HFFc6 (cell line): Measurements from ENCODE around the gene PAK2. TPM values are rescaled to one million over a fixed set of nuclear protein-coding genes. Genes with fewer than 3 reads are reported as not detected.
"Not testable (repeated sequence)": the region's sequence is repeated elsewhere in the genome, so short reads cannot be mapped to it uniquely, and the experiment has no call there.

ENCODE experiments used
- DNase-seq: peaks from one replicate; pipeline ENCODE4 v3.0.0-alpha.2; 2018
- H3K27ac Mint-ChIP-seq: 2 replicates; pipeline ENCODE4 v1.8.0; 2020; ENCODE audit warnings: mild to moderate bottlenecking, mixed read lengths
- H3K27me3 Mint-ChIP-seq: 2 replicates; pipeline ENCODE4 v1.8.0; 2021; ENCODE audit warnings: mild to moderate bottlenecking, moderate library complexity, mixed read lengths; ENCODE audit not compliant: insufficient read depth
- H3K36me3 Mint-ChIP-seq: 2 replicates; pipeline ENCODE4 v1.8.0; 2021; ENCODE audit warnings: low read depth, mixed read lengths
- H3K4me1 Mint-ChIP-seq: 2 replicates; pipeline ENCODE4 v1.8.0; 2020; ENCODE audit warnings: low read depth, mixed read lengths
- H3K4me3 Mint-ChIP-seq: 2 replicates; pipeline ENCODE4 v1.8.0; 2020; ENCODE audit warnings: mild to moderate bottlenecking, moderate library complexity, mixed read lengths
- H3K9me3 Mint-ChIP-seq: 2 replicates; pipeline ENCODE4 v1.8.0; 2020; ENCODE audit warnings: mild to moderate bottlenecking, mixed read lengths
- total RNA-seq, 6 experiments: library from RNA; stranded (reverse); fragmentation: NEBNext Ultra II Directional; extraction: Animal tissue kit (Norgen Biotek cat#: 25700); gene quantifications; 2 replicates in 1 of 6; 3 replicates in 5 of 6; pipeline ENCODE4 v1.2.3, GENCODE V29; 2021
- TF ChIP-seq, protein P1 (sequence below): fragments of 200-600 bp; sonication (generic); IDR thresholded peaks from 2 replicates; pipeline ENCODE4 v1.5.0; 2021; ENCODE audit warnings: antibody characterized with exemption, mild to moderate bottlenecking

The PAK2 gene
- total RNA-seq, 6 experiments from 2014 or later = 63.9 to 78.0 (median 69.4) TPM

DNA sequence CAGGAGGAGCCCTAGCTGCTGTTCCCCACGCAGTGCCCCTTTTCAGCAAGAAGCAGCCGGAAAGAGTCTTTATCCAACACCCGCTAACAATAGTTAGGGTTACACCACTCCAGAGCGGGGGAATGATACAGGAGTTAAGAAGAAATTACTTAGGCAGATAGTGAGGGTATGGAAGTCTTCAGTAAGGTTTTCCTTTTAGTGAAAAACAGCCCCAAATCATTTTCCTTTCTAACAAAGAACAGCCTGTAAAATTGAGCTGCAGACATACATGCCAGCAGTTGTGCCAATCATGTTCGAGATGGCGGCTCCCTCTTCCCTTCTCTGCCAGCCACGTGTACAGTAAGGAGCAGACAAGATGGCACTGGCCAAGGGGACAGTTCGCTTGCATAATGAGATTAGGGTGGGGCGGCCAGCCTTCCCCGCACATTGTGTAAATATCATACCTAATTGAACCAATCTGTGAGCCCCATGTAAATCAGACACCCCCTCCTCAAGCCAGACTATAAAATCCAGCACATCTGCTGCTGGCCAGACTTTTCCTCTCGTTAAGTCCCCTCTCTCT lies 109.6 kb downstream of the PAK2 start:
- Mint-ChIP-seq H3K36me3 (peaks cover 6% of the 10 kb centered on the region; the same call in 1 of the 2 replicates), H3K4me1 (no peaks in the 10 kb centered on the region), H3K9me3 (peaks cover 19% of the 10 kb centered on the region), H3K27me3 (peaks cover 2% of the 10 kb centered on the region; the same call in 1 of the 2 replicates), H3K27ac (no peak overlapping the region), H3K4me3 (no peak overlapping the region)
- TF ChIP-seq, protein P1, sequence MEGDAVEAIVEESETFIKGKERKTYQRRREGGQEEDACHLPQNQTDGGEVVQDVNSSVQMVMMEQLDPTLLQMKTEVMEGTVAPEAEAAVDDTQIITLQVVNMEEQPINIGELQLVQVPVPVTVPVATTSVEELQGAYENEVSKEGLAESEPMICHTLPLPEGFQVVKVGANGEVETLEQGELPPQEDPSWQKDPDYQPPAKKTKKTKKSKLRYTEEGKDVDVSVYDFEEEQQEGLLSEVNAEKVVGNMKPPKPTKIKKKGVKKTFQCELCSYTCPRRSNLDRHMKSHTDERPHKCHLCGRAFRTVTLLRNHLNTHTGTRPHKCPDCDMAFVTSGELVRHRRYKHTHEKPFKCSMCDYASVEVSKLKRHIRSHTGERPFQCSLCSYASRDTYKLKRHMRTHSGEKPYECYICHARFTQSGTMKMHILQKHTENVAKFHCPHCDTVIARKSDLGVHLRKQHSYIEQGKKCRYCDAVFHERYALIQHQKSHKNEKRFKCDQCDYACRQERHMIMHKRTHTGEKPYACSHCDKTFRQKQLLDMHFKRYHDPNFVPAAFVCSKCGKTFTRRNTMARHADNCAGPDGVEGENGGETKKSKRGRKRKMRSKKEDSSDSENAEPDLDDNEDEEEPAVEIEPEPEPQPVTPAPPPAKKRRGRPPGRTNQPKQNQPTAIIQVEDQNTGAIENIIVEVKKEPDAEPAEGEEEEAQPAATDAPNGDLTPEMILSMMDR = no peak
- no peak for DNase-seq

DNA sequence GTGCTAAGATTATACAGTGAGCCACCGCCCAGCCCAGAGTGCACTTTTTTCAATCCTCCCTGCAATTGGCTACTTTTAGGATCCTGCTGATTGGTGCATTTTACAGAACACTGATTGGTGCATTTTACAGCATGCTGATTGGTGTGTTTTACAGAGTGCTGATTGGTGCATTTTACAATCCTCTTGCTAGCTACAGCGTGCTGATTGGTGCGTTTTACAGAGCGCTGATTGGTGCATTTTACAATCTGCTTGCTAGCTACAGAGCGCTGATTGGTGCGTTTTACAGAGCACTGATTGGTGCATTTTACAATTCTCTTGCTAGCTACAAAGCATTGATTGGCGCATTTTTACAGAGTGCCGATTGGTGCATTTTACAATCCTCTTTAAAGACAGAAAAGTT lies 123.3 kb downstream of the PAK2 start:
- H3K4me3 Mint-ChIP-seq, H3K4me1 Mint-ChIP-seq, H3K27me3 Mint-ChIP-seq, DNase-seq, H3K27ac Mint-ChIP-seq, H3K36me3 Mint-ChIP-seq: not testable (repeated sequence)
- H3K9me3 Mint-ChIP-seq = peaks cover 12% of the 10 kb centered on the region

DNA sequence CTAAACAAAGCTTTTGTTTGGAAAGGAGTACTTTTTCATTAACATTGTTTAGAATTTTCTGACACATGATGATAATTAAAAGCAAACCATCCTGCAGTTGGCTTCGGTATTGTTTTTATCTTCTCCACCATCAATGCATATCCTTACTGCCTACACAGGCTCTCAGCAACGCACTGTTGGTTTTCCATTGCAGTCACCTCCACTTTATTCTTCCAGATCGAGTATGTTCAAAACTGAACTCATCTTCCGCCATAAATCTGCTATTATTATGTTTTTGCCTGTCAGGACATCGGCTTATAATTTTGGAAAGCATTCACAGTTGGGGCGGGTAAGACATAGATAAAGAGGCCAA lies 127.5 kb downstream of the PAK2 start:
- DNase-seq = no peak
- TF ChIP-seq, protein P1 = no peak
- Mint-ChIP-seq H3K4me1 (peaks cover 21% of the 10 kb centered on the region), H3K36me3 (peaks cover 8% of the 10 kb centered on the region), H3K9me3 (peaks cover 12% of the 10 kb centered on the region), H3K4me3 (peak overlapping the region; percentile 89), H3K27me3 (no peaks in the 10 kb centered on the region), H3K27ac (peak overlapping the region; percentile 91)

DNA sequence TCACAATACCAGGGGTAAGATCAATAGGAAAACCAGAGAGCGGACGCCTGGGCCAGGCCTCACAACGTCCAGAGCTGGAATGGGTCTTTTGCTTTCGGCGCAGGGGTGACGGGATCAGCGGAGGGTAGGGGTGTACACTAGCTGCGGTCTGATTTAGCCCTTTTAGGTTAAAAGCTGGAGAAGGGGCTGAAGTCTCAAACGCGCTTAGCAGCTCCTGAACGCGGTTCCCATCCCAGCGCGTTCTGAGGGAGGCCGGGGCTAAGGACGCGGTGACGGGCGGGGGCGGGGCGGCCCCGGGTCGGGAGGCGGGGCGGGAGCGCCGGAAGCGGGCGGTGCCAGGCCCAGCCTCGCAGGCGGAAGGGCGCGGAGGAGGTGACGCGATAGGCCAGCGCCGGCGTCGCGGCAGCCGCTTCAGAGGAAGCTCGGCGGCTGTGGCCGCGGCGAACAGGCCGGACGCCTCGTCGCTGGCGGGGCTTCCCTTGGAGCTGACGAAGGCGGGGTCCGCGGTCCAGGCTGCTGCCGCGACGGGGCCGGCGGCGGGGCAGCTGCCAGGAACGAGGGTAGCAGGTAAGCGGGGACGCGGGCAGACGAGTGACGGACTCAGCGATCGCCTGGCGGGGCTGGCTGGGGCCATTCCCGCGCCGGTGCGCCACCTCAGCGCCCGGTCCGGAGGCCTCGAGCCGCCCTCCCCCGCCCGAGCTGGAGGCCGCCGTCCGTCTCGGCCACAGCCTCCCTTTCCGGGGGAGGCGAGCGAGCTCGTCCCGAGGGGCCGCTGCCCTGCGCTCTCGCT lies 128.0 kb downstream of the PAK2 start, which contains the start of gene SENP5:
Gene SENP5, plus strand, starts transcription at position 414 of the 790 bp plus-strand sequence. CDS start 17,262 bp downstream, outside the sequence.
- peaks cover 23% of the 10 kb centered on the region for H3K4me1 Mint-ChIP-seq
- H3K27me3 Mint-ChIP-seq = no peaks in the 10 kb centered on the region
- peaks cover 8% of the 10 kb centered on the region for H3K36me3 Mint-ChIP-seq
- peaks cover 12% of the 10 kb centered on the region for H3K9me3 Mint-ChIP-seq
- peak; percentile 80 for DNase-seq
- TF ChIP-seq, protein P1 = peak; percentile 14; the same call in 1 of the 2 replicates
- H3K27ac Mint-ChIP-seq = peak within 1 kb of the TSS; percentile 96
- H3K4me3 Mint-ChIP-seq = peak within 1 kb of the TSS; percentile 99

DNA sequence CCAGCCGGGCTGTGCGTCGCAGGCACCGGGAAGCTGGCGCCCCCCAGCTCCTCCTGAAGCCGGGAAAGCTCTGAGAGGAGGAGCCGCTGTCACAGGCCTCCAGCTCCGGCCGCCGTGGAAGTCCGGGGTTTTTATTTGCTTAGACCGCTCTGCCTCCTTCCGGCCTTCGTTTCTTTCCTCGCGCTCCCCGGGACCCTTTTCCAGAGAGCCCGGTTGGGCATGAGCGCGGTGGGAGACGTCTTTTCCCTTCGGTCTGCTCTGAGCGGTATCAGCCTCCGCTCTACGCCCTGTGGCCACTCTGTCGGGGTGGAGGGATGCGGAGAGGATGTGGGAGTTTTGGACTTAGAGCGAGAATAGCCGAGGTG lies 128.6 kb downstream of the PAK2 start:
- peak overlapping the region; percentile 99 for H3K4me3 Mint-ChIP-seq
- DNase-seq = no peak
- peak overlapping the region; percentile 96 for H3K27ac Mint-ChIP-seq
- H3K27me3 Mint-ChIP-seq = no peaks in the 10 kb centered on the region
- peaks cover 5% of the 10 kb centered on the region for H3K36me3 Mint-ChIP-seq
- peaks cover 6% of the 10 kb centered on the region for H3K9me3 Mint-ChIP-seq
- peaks cover 23% of the 10 kb centered on the region for H3K4me1 Mint-ChIP-seq
- TF ChIP-seq, protein P1 = no peak

DNA sequence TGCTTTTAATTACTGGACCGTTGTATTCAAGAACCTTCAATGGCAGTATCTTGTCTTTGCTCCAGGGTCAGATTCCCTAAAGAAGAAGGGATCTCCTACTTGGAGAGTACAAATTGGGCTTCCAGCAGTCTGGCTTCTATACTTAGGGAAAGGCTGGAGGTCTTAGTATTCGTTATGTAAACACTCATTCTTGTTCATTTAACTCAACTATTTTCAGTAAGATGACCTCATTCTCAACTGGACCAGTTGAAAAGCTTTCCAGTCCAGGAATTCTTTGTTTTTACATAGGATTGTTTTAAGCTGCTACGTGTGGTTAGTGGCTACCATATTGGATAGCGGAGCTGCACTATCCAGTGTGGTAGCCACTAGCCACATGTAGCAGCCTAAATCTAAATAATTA lies 132.7 kb downstream of the PAK2 start:
- TF ChIP-seq, protein P1 = no peak
- H3K9me3 Mint-ChIP-seq = no peaks in the 10 kb centered on the region

DNA sequence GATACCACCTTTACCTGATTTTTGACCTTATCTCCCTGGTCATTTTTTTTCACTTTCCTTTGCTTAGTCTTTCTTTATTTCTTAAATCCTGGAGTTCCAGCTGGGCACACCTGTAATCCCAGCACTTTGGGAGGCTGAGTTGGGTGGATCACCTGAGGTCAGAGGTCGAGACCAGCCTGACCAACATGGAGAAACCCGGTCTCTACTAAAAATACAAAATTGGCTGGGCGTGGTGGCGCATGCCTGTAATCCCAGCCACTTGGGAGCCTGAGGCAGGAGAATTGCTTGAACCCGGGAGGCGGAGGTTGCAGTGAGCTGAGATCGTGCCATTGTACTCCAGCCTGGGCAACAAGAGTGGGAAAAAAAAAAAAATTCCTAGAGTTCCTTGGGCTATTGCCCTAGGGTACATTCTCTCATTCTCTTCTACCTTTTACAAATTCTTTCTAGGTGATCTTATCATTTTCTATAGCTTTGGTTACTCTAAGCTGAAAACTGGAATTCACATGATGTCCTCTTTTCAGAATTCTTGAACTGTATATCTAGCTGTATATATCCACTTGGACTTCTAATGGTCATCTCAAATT lies 134.9 kb downstream of the PAK2 start:
- not testable (repeated sequence) for DNase-seq, H3K27me3 Mint-ChIP-seq, H3K9me3 Mint-ChIP-seq, H3K27ac Mint-ChIP-seq, H3K4me3 Mint-ChIP-seq, H3K36me3 Mint-ChIP-seq
- H3K4me1 Mint-ChIP-seq = peaks cover 36% of the 10 kb centered on the region

More for the DNA sequence above, 132.7 kb downstream of the PAK2 start:
- H3K27ac Mint-ChIP-seq = no peak overlapping the region
- H3K36me3 Mint-ChIP-seq = no peaks in the 10 kb centered on the region; the same call in 1 of the 2 replicates
- peaks cover 33% of the 10 kb centered on the region for H3K4me1 Mint-ChIP-seq
- H3K27me3 Mint-ChIP-seq = no peaks in the 10 kb centered on the region
- DNase-seq = no peak
- H3K4me3 Mint-ChIP-seq = no peak overlapping the region
